ENCODE data around the gene ACADM. TPM values are rescaled to one million over a fixed set of nuclear protein-coding genes. Genes with fewer than 3 reads are reported as not detected.

The ACADM gene
- total RNA-seq, 2 experiments from 2014 or later: 47.5 to 49.8 TPM

GRCh38 chr1:75731881-75732280, 7.4 kb downstream of the ACADM start:
- CTCF ChIA-PET: no interaction called here
- intact Hi-C loops (cut with micrococcal nuclease): no loop called here
- Mint-ChIP-seq H3K27ac (no peak overlapping the region), H3K4me1 (ENCODE audit: low read depth) (peaks cover 9% of the 10 kb centered on the region), H3K4me3 (no peak overlapping the region), H3K36me3 (ENCODE audit: low read depth) (peaks cover 26% of the 10 kb centered on the region), H3K27me3 (no peaks in the 10 kb centered on the region), H3K9me3 (no peaks in the 10 kb centered on the region)
- POLR2A ChIA-PET: interaction anchor here (2.0 kb wide), 1 partner anchor 54 kb away, joined by 7 read pairs; the partner anchor contains the start of gene RABGGTB
- no peak for DNase-seq
- no peak for TF ChIP-seq CTCF (IDR thresholded peaks at IDR 0.05)
- no peak for ATAC-seq

GRCh38 chr1:75732703-75733102, 8.2 kb downstream of the ACADM start:
- TF ChIP-seq CTCF (IDR thresholded peaks at IDR 0.05): no peak
- Mint-ChIP-seq H3K27ac (no peak overlapping the region), H3K4me1 (ENCODE audit: low read depth) (peaks cover 5% of the 10 kb centered on the region), H3K36me3 (ENCODE audit: low read depth) (peaks cover 27% of the 10 kb centered on the region), H3K9me3 (no peaks in the 10 kb centered on the region), H3K4me3 (no peak overlapping the region), H3K27me3 (no peaks in the 10 kb centered on the region)
- ATAC-seq: no peak
- CTCF ChIA-PET: no interaction called here
- DNase-seq: no peak
- intact Hi-C loops (cut with micrococcal nuclease): no loop called here
- POLR2A ChIA-PET: interaction anchor here (2.0 kb wide), 1 partner anchor 53 kb away, joined by 7 read pairs; the partner anchor contains the start of gene RABGGTB

- ChIA-PET POLR2A (interaction anchor here (0.5 to 2.0 kb wide), 3 partner anchors 52 to 1420 kb away, joined by 3 to 7 read pairs (median 3); partner anchors contain the start of gene RABGGTB), CTCF (no interaction called here)
- ATAC-seq: no peak
- TF ChIP-seq CTCF (IDR thresholded peaks at IDR 0.05): no peak
- Mint-ChIP-seq H3K36me3 (ENCODE audit: low read depth) (peaks cover 24% of the 10 kb centered on the region), H3K9me3 (no peaks in the 10 kb centered on the region), H3K4me1 (ENCODE audit: low read depth) (no peaks in the 10 kb centered on the region), H3K27ac (no peak overlapping the region), H3K4me3 (no peak overlapping the region), H3K27me3 (no peaks in the 10 kb centered on the region)
- intact Hi-C loops (cut with micrococcal nuclease): no loop called here
- DNase-seq: no peak
Observed at GRCh38 chr1:75733661-75734060, 9.2 kb downstream of the ACADM start.

- ATAC-seq: no peak
- Mint-ChIP-seq H3K36me3 (ENCODE audit: low read depth) (peaks cover 31% of the 10 kb centered on the region), H3K9me3 (no peaks in the 10 kb centered on the region), H3K27me3 (no peaks in the 10 kb centered on the region), H3K4me3 (no peak overlapping the region), H3K27ac (no peak overlapping the region), H3K4me1 (ENCODE audit: low read depth) (no peaks in the 10 kb centered on the region)
- intact Hi-C loops (cut with micrococcal nuclease): no loop called here
- TF ChIP-seq CTCF (IDR thresholded peaks at IDR 0.05): no peak
- no peak for DNase-seq
- POLR2A ChIA-PET: no interaction called here
- CTCF ChIA-PET: no interaction called here
Observed at GRCh38 chr1:75736016-75736415, 11.5 kb downstream of the ACADM start.

- no peak for TF ChIP-seq CTCF (IDR thresholded peaks at IDR 0.05)
- Mint-ChIP-seq H3K9me3 (no peaks in the 10 kb centered on the region), H3K27me3 (no peaks in the 10 kb centered on the region), H3K27ac (no peak overlapping the region), H3K4me3 (no peak overlapping the region), H3K36me3 (ENCODE audit: low read depth) (peaks cover 24% of the 10 kb centered on the region), H3K4me1 (ENCODE audit: low read depth) (peaks cover 7% of the 10 kb centered on the region)
- DNase-seq: no peak
- intact Hi-C loops (cut with micrococcal nuclease): no loop called here
- POLR2A ChIA-PET: no interaction called here
- ATAC-seq: no peak
- CTCF ChIA-PET: no interaction called here
Observed at GRCh38 chr1:75742047-75742625, 17.6 kb downstream of the ACADM start.
